Loucy (cell line): ENCODE results near the gene THADA.

Source experiments
- CTCF ChIP-seq: fragments of 200-600 bp; sonication (generic); conservative IDR thresholded peaks from 2 replicates; pipeline ENCODE4 v1.5.1; 2014; ENCODE audit warnings: mild to moderate bottlenecking, antibody characterized with exemption, low read length
- EZH2phosphoT487 ChIP-seq: fragments of 200-600 bp; IDR thresholded peaks from 2 replicates; pipeline ENCODE4 v1.6.1; 2018; ENCODE audit warnings: antibody characterized with exemption, mild to moderate bottlenecking, moderate library complexity, borderline replicate concordance

GRCh38 chr2:43285987-43286386, 309.9 kb downstream of the THADA start:
- TF ChIP-seq CTCF, result no peak
- no peak for TF ChIP-seq EZH2phosphoT487
